T-cell (primary cell): ENCODE results near the gene EVI2A. TPM values are rescaled to one million over a fixed set of nuclear protein-coding genes. Genes with fewer than 3 reads are reported as not detected.

Source experiments
- ATAC-seq, 4 experiments: fragments of 200-7000 bp in 3 of 4; fragments of 150-1000 bp in 1 of 4; cut with Tn5 transposase; replicated peaks in 1 of 4; 1 replicate in 3 of 4; 2 replicates in 1 of 4; pipeline ENCODE4 v1.10.0; 2021; ENCODE audit warnings: moderate library complexity in 3 of 4, mild to moderate bottlenecking in 2 of 4, moderate number of reproducible peaks in 1 of 4
- CTCF ChIA-PET, 2 donors: fragments of 300-600 bp; sonication (Branson Sonifier 250); formaldehyde crosslinking; loops; one replicate each; lab custom pipeline; 2022; ENCODE audit warnings: antibody characterized with exemption in 2 of 2; lab: Charles Lee
- POLR2A ChIA-PET, 2 donors: fragments of 300-600 bp; sonication (Branson Sonifier 250); formaldehyde crosslinking; loops; one replicate each; lab custom pipeline; 2022; ENCODE audit warnings: antibody characterized with exemption in 2 of 2; lab: Charles Lee
- DNase-seq, 35 experiments: peaks; one replicate each; pipeline versions ENCODE4 v3.0.0 to v3.0.0-alpha.2; 2013 to 2023
- H3K27ac ChIP-seq: one replicate; pipeline ENCODE4 v1.5.1; 2013; ENCODE audit warnings: low read length
- H3K27me3 ChIP-seq, 2 experiments: replicated peaks in 1 of 2; 1 replicate in 1 of 2; 2 replicates in 1 of 2; pipeline versions ENCODE4 v1.6.1 to v1.7.0; 2013; ENCODE audit warnings: low read length in 1 of 2, mixed read lengths in 1 of 2; ENCODE audit not compliant: control insufficient read depth in 2 of 2, insufficient read depth in 2 of 2; ENCODE audit errors: extremely low read depth in 1 of 2
- H3K36me3 ChIP-seq, 2 donors: 1 replicate in 1 of 2; 2 replicates in 1 of 2; pipeline versions ENCODE4 v1.6.1 to v1.7.0; 2013; ENCODE audit warnings: low read length in 1 of 2; ENCODE audit not compliant: control insufficient read depth in 2 of 2, insufficient read depth in 1 of 2; ENCODE audit errors: extremely low read depth in 1 of 2
- H3K4me1 ChIP-seq, 2 experiments: 1 replicate in 1 of 2; 2 replicates in 1 of 2; pipeline versions ENCODE4 v1.6.1 to v1.7.0; 2013; ENCODE audit warnings: low read length in 2 of 2, mixed read lengths in 1 of 2; ENCODE audit not compliant: insufficient read depth in 2 of 2, control insufficient read depth in 1 of 2; ENCODE audit errors: extremely low read depth in 1 of 2
- H3K4me3 ChIP-seq, 2 donors: 1 replicate in 1 of 2; 2 replicates in 1 of 2; pipeline versions ENCODE4 v1.5.1 to v1.7.0; 2013; ENCODE audit warnings: mild to moderate bottlenecking in 2 of 2, low read length in 1 of 2, moderate library complexity in 1 of 2; ENCODE audit not compliant: control insufficient read depth in 1 of 2; ENCODE audit errors: extremely low read depth in 1 of 2
- H3K9me3 ChIP-seq: 2 replicates; pipeline ENCODE4 v1.7.0; 2013
- H3K27ac Mint-ChIP-seq, 2 donors: one replicate each; pipeline ENCODE4 v1.8.0; 2020 to 2021; ENCODE audit warnings: mild to moderate bottlenecking in 2 of 2, mixed read lengths in 2 of 2
- H3K27me3 Mint-ChIP-seq, 2 donors: one replicate each; pipeline ENCODE4 v1.8.0; 2021 to 2022; ENCODE audit warnings: mixed read lengths in 2 of 2
- H3K36me3 Mint-ChIP-seq: one replicate; pipeline ENCODE4 v1.8.0; 2021; ENCODE audit warnings: mixed read lengths
- H3K4me1 Mint-ChIP-seq, 3 donors: one replicate each; pipeline ENCODE4 v1.8.0; 2020 to 2022; ENCODE audit warnings: mixed read lengths in 3 of 3, mild to moderate bottlenecking in 1 of 3
- H3K4me3 Mint-ChIP-seq, 3 donors: one replicate each; pipeline ENCODE4 v1.8.0; 2020 to 2022; ENCODE audit warnings: mild to moderate bottlenecking in 3 of 3, mixed read lengths in 3 of 3, moderate library complexity in 3 of 3
- H3K9me3 Mint-ChIP-seq, 3 donors: one replicate each; pipeline ENCODE4 v1.8.0; 2020 to 2022; ENCODE audit warnings: mixed read lengths in 3 of 3
- WGBS: methylation state at CpG from one replicate; pipeline ENCODE4 v1.1.5; 2013; ENCODE audit warnings: missing lambda C conversion rate; ENCODE audit not compliant: insufficient coverage; 5-methylcytosine and 5-hydroxymethylcytosine counted together
- total RNA-seq, 35 experiments: library from RNA in 6 of 35; stranded (reverse) in 6 of 35; fragments of 120-200 nt in 1 of 35; gene quantifications; one replicate each; pipeline versions ENCODE4 v1.2.1 to v1.2.4 and lab custom pipeline; 2013 to 2026

The EVI2A gene
- total RNA-seq, 5 donors from 2014 or later (not counting 1 experiment from before 2014, with no cell fraction given) = 42.3 to 84.9 (median 80.0) TPM

GRCh38 chr17:31283841-31284240 is 37.6 kb downstream of the EVI2A start:
- H3K27me3 Mint-ChIP-seq = no peaks in the 10 kb centered on the region
- H3K9me3 Mint-ChIP-seq = no peaks in the 10 kb centered on the region
- DNase-seq = no peak
- no peaks in the 10 kb centered on the region for H3K9me3 ChIP-seq
- no peaks in the 10 kb centered on the region for H3K36me3 ChIP-seq
- H3K4me3 Mint-ChIP-seq = no peak overlapping the region
- peaks cover 11 to 12% (median 12%) of the 10 kb centered on the region in 3 donors for H3K4me1 Mint-ChIP-seq
- no peaks in the 10 kb centered on the region for H3K27me3 ChIP-seq
- ATAC-seq = no peak
- H3K27ac Mint-ChIP-seq = no peak overlapping the region
- ChIA-PET POLR2A (interaction anchor here in 1 of 2 donors (0.5 kb wide), 1 partner anchor 401 kb away, joined by 8 read pairs; no protein-coding TSS in a partner anchor), CTCF (no interaction called here)
- H3K4me3 ChIP-seq = no peak overlapping the region
- H3K36me3 Mint-ChIP-seq = peaks cover 17% of the 10 kb centered on the region
- no peaks in the 10 kb centered on the region for H3K4me1 ChIP-seq
- no peak overlapping the region for H3K27ac ChIP-seq

GRCh38 chr17:31281061-31281460 is 40.4 kb downstream of the EVI2A start:
- no peak overlapping the region for H3K27ac ChIP-seq
- H3K4me3 ChIP-seq = no peak overlapping the region
- no peaks in the 10 kb centered on the region for H3K4me1 ChIP-seq
- WGBS = no CpG with 5 or more reads among the region's 2 CpGs
- Mint-ChIP-seq H3K9me3 (no peaks in the 10 kb centered on the region), H3K27me3 (no peaks in the 10 kb centered on the region), H3K4me1 (no peaks in the 10 kb centered on the region), H3K36me3 (peaks cover 17% of the 10 kb centered on the region), H3K4me3 (no peak overlapping the region), H3K27ac (no peak overlapping the region)
- ATAC-seq = no peak
- no peak for DNase-seq
- H3K27me3 ChIP-seq = no peaks in the 10 kb centered on the region
- no peaks in the 10 kb centered on the region for H3K36me3 ChIP-seq
- ChIA-PET POLR2A (interaction anchor here in 1 of 2 donors (0.6 kb wide), 1 partner anchor 1556 kb away, joined by 4 read pairs; no protein-coding TSS in a partner anchor), CTCF (no interaction called here)
- no peaks in the 10 kb centered on the region for H3K9me3 ChIP-seq

- Histone ChIP-seq H3K27me3 (no peaks in the 10 kb centered on the region), H3K27ac (no peak overlapping the region), H3K36me3 (no peaks in the 10 kb centered on the region), H3K9me3 (no peaks in the 10 kb centered on the region), H3K4me3 (no peak overlapping the region), H3K4me1 (no peaks in the 10 kb centered on the region)
- ChIA-PET CTCF (interaction anchor here in 1 of 2 donors (0.6 kb wide), 1 partner anchor 1908 kb away, joined by 4 read pairs; no protein-coding TSS in a partner anchor), POLR2A (no interaction called here)
- Mint-ChIP-seq H3K4me3 (no peak overlapping the region), H3K4me1 (no peaks in the 10 kb centered on the region), H3K27me3 (no peaks in the 10 kb centered on the region), H3K9me3 (no peaks in the 10 kb centered on the region), H3K27ac (no peak overlapping the region), H3K36me3 (peaks cover 24% of the 10 kb centered on the region)
- no CpG with 5 or more reads among the region's 2 CpGs for WGBS
- ATAC-seq (no peak), DNase-seq (no peak)
Measured at GRCh38 chr17:31279401-31279800, 42.0 kb downstream of the EVI2A start.

GRCh38 chr17:31275116-31275515 is 46.3 kb downstream of the EVI2A start:
- Mint-ChIP-seq H3K36me3 (peaks cover 22% of the 10 kb centered on the region), H3K27me3 (no peaks in the 10 kb centered on the region), H3K9me3 (no peaks in the 10 kb centered on the region), H3K4me1 (no peaks in the 10 kb centered on the region), H3K4me3 (no peak overlapping the region), H3K27ac (no peak overlapping the region)
- POLR2A ChIA-PET = no interaction called here
- no peaks in the 10 kb centered on the region for H3K27me3 ChIP-seq
- WGBS = no CpG with 5 or more reads among the region's 1 CpG
- H3K4me3 ChIP-seq = no peak overlapping the region
- ATAC-seq = no peak
- DNase-seq = no peak
- H3K36me3 ChIP-seq = no peaks in the 10 kb centered on the region
- H3K27ac ChIP-seq = no peak overlapping the region
- no peaks in the 10 kb centered on the region for H3K9me3 ChIP-seq
- CTCF ChIA-PET = no interaction called here
- H3K4me1 ChIP-seq = no peaks in the 10 kb centered on the region

- no peaks in the 10 kb centered on the region for H3K9me3 ChIP-seq
Measured at GRCh38 chr17:31274252-31274651, 47.2 kb downstream of the EVI2A start.

GRCh38 chr17:31273516-31273915 is 47.9 kb downstream of the EVI2A start:
- H3K4me3 Mint-ChIP-seq = no peak overlapping the region
- no peaks in the 10 kb centered on the region for H3K9me3 ChIP-seq
- no peaks in the 10 kb centered on the region for H3K27me3 ChIP-seq
- DNase-seq (no peak), ATAC-seq (no peak)
- H3K27ac Mint-ChIP-seq = no peak overlapping the region
- H3K36me3 Mint-ChIP-seq = peaks cover 28% of the 10 kb centered on the region
- no peaks in the 10 kb centered on the region for H3K4me1 Mint-ChIP-seq
- peaks cover 0 to 6% of the 10 kb centered on the region in 2 donors for H3K36me3 ChIP-seq
- H3K4me3 ChIP-seq = no peak overlapping the region
- WGBS = no CpG with 5 or more reads among the region's 1 CpG
- ChIA-PET POLR2A (no interaction called here), CTCF (no interaction called here)
- H3K9me3 Mint-ChIP-seq = no peaks in the 10 kb centered on the region
- H3K27me3 Mint-ChIP-seq = no peaks in the 10 kb centered on the region
- no peak overlapping the region for H3K27ac ChIP-seq
- no peaks in the 10 kb centered on the region for H3K4me1 ChIP-seq

More at GRCh38 chr17:31274252-31274651, 47.2 kb downstream of the EVI2A start:
- Mint-ChIP-seq H3K27ac (no peak overlapping the region), H3K4me1 (no peaks in the 10 kb centered on the region), H3K27me3 (no peaks in the 10 kb centered on the region), H3K4me3 (no peak overlapping the region), H3K9me3 (no peaks in the 10 kb centered on the region), H3K36me3 (peaks cover 24% of the 10 kb centered on the region)
- no peak for DNase-seq
- ChIA-PET CTCF (no interaction called here), POLR2A (no interaction called here)
- Histone ChIP-seq H3K27ac (no peak overlapping the region), H3K36me3 (peaks cover 0 to 3% of the 10 kb centered on the region in 2 donors), H3K4me1 (no peaks in the 10 kb centered on the region), H3K27me3 (no peaks in the 10 kb centered on the region), H3K4me3 (no peak overlapping the region)
- 100% methylated on average over 1 of the region's 2 CpGs for WGBS
- ATAC-seq = no peak

- Mint-ChIP-seq H3K4me1 (no peaks in the 10 kb centered on the region), H3K9me3 (no peaks in the 10 kb centered on the region), H3K27ac (no peak overlapping the region), H3K36me3 (peaks cover 32% of the 10 kb centered on the region), H3K27me3 (no peaks in the 10 kb centered on the region), H3K4me3 (no peak overlapping the region)
- H3K9me3 ChIP-seq = no peaks in the 10 kb centered on the region
- CTCF ChIA-PET = no interaction called here
- peaks cover 0 to 6% of the 10 kb centered on the region in 2 donors for H3K36me3 ChIP-seq
- DNase-seq = no peak
- no peaks in the 10 kb centered on the region for H3K27me3 ChIP-seq
- no peak overlapping the region for H3K4me3 ChIP-seq
- no peaks in the 10 kb centered on the region for H3K4me1 ChIP-seq
- no peak overlapping the region for H3K27ac ChIP-seq
- no peak for ATAC-seq
- POLR2A ChIA-PET = interaction anchor here in 1 of 2 donors (1.0 kb wide), 1 partner anchor 68 kb away, joined by 11 read pairs; no protein-coding TSS in a partner anchor
Measured at GRCh38 chr17:31272803-31273202, 48.6 kb downstream of the EVI2A start.
